Fibroblast of lung (primary cell): ENCODE measurements around the gene AATK. TPM values are rescaled to one million over a fixed set of nuclear protein-coding genes. Genes with fewer than 3 reads are reported as not detected.

Experiments
- DNase-seq, 2 donors: peaks; one replicate each; pipeline versions ENCODE4 v3.0.0 to v3.0.0-alpha.2; 2010; ENCODE audit warnings: low read depth in 2 of 2
- H2AFZ ChIP-seq: 2 replicates; pipeline ENCODE4 v1.5.1; 2012; ENCODE audit warnings: low read length, control low read depth, inconsistent platforms
- H3K27ac ChIP-seq: 2 replicates; pipeline ENCODE4 v1.5.1; 2011; ENCODE audit warnings: low read length, control low read depth; ENCODE audit not compliant: insufficient read depth
- H3K27me3 ChIP-seq: 2 replicates; pipeline ENCODE4 v1.5.1; 2011; ENCODE audit warnings: mild to moderate bottlenecking, low read length; ENCODE audit not compliant: control insufficient read depth, insufficient read depth
- H3K36me3 ChIP-seq: 2 replicates; pipeline ENCODE4 v1.5.1; 2011; ENCODE audit warnings: low read length; ENCODE audit not compliant: control insufficient read depth, insufficient read depth
- H3K4me1 ChIP-seq: 2 replicates; pipeline ENCODE4 v1.5.1; 2011; ENCODE audit warnings: low read length; ENCODE audit not compliant: control insufficient read depth, insufficient read depth; ENCODE audit errors: extremely low read depth
- H3K4me2 ChIP-seq: 2 replicates; pipeline ENCODE4 v1.5.1; 2011; ENCODE audit warnings: low read length, control low read depth; ENCODE audit not compliant: insufficient read depth; ENCODE audit errors: extremely low read depth
- H3K4me3 ChIP-seq, 4 experiments: fragments of 200-600 bp in 1 of 4; sonication (generic) in 1 of 4; replicated peaks in 1 of 4; 2 replicates each; pipeline ENCODE4 v1.5.1; 2011 to 2016; ENCODE audit warnings: low read length in 4 of 4, low read depth in 3 of 4, mild to moderate bottlenecking in 3 of 4, control low read depth in 2 of 4, inconsistent platforms in 1 of 4, mixed read lengths in 1 of 4; ENCODE audit not compliant: insufficient read depth in 1 of 4; ENCODE audit errors: control extremely low read depth in 1 of 4
- H3K79me2 ChIP-seq: 2 replicates; pipeline ENCODE4 v1.5.1; 2012; ENCODE audit warnings: mild to moderate bottlenecking, low read length, inconsistent platforms; ENCODE audit not compliant: control insufficient read depth, insufficient read depth
- H3K9ac ChIP-seq: 2 replicates; pipeline ENCODE4 v1.5.1; 2011; ENCODE audit warnings: mild to moderate bottlenecking, low read length, control low read depth; ENCODE audit not compliant: insufficient read depth
- H3K9me3 ChIP-seq: 2 replicates; pipeline ENCODE4 v1.5.1; 2012; ENCODE audit warnings: low read depth, low read length; ENCODE audit not compliant: control insufficient read depth, insufficient read depth
- H4K20me1 ChIP-seq: 2 replicates; pipeline ENCODE4 v1.5.1; 2011; ENCODE audit warnings: low read length; ENCODE audit not compliant: control insufficient read depth, insufficient read depth; ENCODE audit errors: extremely low read depth
- EZH2 ChIP-seq: IDR thresholded peaks from 2 replicates; pipeline ENCODE4 v1.5.1; 2012; ENCODE audit warnings: low read length, control low read depth, mild to moderate bottlenecking; ENCODE audit errors: missing control alignments
- polyA plus RNA-seq, 2 donors: library from polyadenylated mRNA; depleted of rRNA in 1 of 2; stranded (reverse) in 1 of 2; unstranded in 1 of 2; fragments of >200 nt; gene quantifications; 2 replicates each; pipeline ENCODE4 v1.2.1, GENCODE V29; 2011 to 2012; ENCODE audit warnings: missing spikeins in 1 of 2
- total RNA-seq: library from RNA; depleted of rRNA; stranded (reverse); fragments of >200 nt; gene quantifications from 2 replicates; pipeline ENCODE4 v1.2.1, GENCODE V29; 2014
- TF ChIP-seq, protein P1 (sequence below), 2 donors: IDR thresholded peaks in 1 of 2; conservative IDR thresholded peaks in 1 of 2; 1 replicate in 1 of 2; 2 replicates in 1 of 2; pipeline ENCODE4 v1.5.1; 2011 to 2012; ENCODE audit warnings: low read length in 2 of 2, control low read depth in 1 of 2, inconsistent platforms in 1 of 2, low read depth in 1 of 2, mild to moderate bottlenecking in 1 of 2

AATK gene
- total and polyA plus RNA-seq, 2 donors (not counting 1 experiment from before 2014, with no cell fraction given): 0.16 to 0.50 TPM

DNA sequence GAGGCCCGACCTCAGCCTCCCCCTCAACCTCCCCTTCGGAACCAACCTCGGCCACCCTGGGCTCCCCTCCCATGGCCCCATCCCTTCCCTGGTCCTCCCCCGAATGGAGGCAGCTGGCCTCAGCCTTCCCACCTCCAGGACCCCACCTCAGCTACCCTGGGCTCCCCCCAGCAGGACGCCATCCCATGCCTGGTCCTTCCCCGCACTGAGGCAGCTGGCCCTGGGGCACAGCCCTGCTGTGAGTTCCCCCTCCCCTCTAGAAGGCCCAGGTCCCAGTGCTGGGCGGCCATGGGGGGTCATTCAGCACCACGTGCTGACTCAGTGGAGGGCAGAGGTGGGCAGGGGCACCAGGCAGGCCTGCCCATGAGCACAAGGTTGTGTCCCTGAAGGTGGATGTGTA is 29.7 kb downstream of the AATK start:
- H3K9ac ChIP-seq: no peak overlapping the region
- H3K4me3 ChIP-seq: no peak overlapping the region
- H3K4me2 ChIP-seq: no peak overlapping the region
- H3K27ac ChIP-seq: no peak overlapping the region
- no peak for DNase-seq
- H2AFZ ChIP-seq: no peak overlapping the region
- no peaks in the 10 kb centered on the region for H3K9me3 ChIP-seq
- H3K27me3 ChIP-seq: no peaks in the 10 kb centered on the region
- TF ChIP-seq EZH2: no peak
- TF ChIP-seq, protein P1, sequence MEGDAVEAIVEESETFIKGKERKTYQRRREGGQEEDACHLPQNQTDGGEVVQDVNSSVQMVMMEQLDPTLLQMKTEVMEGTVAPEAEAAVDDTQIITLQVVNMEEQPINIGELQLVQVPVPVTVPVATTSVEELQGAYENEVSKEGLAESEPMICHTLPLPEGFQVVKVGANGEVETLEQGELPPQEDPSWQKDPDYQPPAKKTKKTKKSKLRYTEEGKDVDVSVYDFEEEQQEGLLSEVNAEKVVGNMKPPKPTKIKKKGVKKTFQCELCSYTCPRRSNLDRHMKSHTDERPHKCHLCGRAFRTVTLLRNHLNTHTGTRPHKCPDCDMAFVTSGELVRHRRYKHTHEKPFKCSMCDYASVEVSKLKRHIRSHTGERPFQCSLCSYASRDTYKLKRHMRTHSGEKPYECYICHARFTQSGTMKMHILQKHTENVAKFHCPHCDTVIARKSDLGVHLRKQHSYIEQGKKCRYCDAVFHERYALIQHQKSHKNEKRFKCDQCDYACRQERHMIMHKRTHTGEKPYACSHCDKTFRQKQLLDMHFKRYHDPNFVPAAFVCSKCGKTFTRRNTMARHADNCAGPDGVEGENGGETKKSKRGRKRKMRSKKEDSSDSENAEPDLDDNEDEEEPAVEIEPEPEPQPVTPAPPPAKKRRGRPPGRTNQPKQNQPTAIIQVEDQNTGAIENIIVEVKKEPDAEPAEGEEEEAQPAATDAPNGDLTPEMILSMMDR (conservative IDR thresholded peaks at IDR 0.05 in 1 of 2, IDR thresholded peaks at IDR 0.05 in 1 of 2; ENCODE audit: low read depth in 1 of 2, low read length in 2 of 2): no peak
- no peaks in the 10 kb centered on the region for H4K20me1 ChIP-seq
- H3K36me3 ChIP-seq: no peaks in the 10 kb centered on the region
- H3K79me2 ChIP-seq: no peaks in the 10 kb centered on the region
- H3K4me1 ChIP-seq: no peaks in the 10 kb centered on the region

DNA sequence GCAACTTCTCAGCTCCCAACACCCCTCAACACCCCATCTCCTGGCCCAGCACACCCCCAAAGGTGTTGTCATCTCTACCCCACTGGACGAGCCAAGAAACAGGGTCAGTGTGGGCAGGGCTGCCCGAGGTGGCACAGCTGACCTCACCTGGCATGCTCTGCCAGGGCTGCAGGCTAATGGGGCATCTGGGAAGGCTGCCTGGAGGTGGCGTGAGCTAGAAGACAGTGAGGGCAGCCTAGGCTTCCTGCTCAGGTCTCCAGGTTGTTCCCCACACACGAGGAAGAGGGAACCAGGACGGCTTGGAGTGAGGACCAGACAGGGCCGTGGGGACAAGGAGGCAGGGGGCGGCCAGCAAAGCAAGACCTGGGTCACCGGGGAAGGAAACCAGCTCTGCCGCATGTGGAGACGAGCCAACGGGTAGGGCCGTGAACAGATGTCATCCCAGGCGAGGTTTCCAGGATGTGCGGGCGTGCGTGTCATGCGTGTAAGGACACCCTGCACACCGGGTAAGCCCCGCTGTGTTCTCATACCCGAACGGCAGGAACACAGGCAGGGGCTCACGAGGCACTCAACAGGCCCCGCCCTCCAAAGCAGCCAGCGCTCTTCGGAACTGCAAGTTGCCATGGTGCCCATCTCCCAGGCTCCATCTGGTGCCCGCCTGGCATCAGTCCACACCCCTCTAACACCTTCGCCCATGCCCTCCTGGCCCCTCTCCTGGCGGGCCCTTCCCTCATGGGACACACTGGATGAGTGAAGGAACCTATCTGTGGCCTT is 30.3 kb downstream of the AATK start:
- Histone ChIP-seq H3K27ac (no peak overlapping the region), H3K4me3 (no peak overlapping the region), H3K36me3 (no peaks in the 10 kb centered on the region), H4K20me1 (no peaks in the 10 kb centered on the region), H3K4me1 (no peaks in the 10 kb centered on the region), H3K9ac (no peak overlapping the region), H3K79me2 (no peaks in the 10 kb centered on the region), H3K27me3 (no peaks in the 10 kb centered on the region), H3K9me3 (no peaks in the 10 kb centered on the region), H2AFZ (no peak overlapping the region), H3K4me2 (no peak overlapping the region)
- TF ChIP-seq, protein P1 (conservative IDR thresholded peaks at IDR 0.05 in 1 of 2, IDR thresholded peaks at IDR 0.05 in 1 of 2; ENCODE audit: low read depth in 1 of 2, low read length in 2 of 2): no peak
- TF ChIP-seq EZH2: no peak
- DNase-seq: no peak

DNA sequence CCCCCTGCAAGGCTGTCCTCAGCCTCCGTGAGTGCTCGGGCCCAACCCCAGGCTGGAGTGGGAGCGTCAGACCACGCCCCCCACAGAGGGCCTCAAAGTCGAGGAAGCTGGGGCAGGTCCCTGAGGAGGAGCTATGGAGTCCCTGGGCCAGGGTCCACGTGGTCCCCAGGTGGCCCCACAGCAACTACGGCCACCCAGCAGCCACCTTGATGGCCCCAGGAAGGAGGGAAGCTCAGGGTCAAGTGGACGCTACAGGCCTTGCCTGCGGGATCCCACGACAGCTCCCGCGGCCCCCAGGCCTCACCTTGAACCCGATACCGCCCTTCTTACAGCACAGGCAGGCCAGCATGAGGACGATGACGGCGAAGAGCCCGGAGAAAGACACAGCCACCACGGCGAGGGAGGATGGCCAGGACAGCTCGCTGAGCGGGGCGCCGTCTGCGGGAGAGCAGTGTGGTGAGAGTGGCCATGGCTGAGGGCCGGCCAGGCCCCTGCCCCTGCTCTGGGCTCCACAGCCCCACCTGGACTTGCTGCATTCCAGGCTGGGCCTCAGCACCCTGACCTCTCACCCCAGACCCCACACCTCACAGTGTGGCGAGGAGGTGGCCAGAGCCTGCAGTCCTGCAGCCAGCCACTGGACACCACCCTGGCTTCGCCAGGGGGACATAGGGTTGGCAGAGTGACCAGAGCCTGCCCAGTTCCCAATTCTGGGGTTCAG is 31.8 kb downstream of the AATK start:
- Histone ChIP-seq H2AFZ (no peak overlapping the region), H3K4me3 (no peak overlapping the region), H3K79me2 (no peaks in the 10 kb centered on the region), H3K27ac (no peak overlapping the region), H3K4me1 (no peaks in the 10 kb centered on the region), H3K9ac (no peak overlapping the region), H4K20me1 (no peaks in the 10 kb centered on the region), H3K27me3 (no peaks in the 10 kb centered on the region), H3K4me2 (no peak overlapping the region), H3K36me3 (no peaks in the 10 kb centered on the region), H3K9me3 (no peaks in the 10 kb centered on the region)
- TF ChIP-seq, protein P1 (conservative IDR thresholded peaks at IDR 0.05 in 1 of 2, IDR thresholded peaks at IDR 0.05 in 1 of 2; ENCODE audit: low read depth in 1 of 2, low read length in 2 of 2): no peak
- no peak for TF ChIP-seq EZH2
- no peak for DNase-seq
